Body of pancreas (tissue), 4 donors: ENCODE results near the gene MUS81.

ENCODE experiments used
- POLR2A ChIP-seq, 3 donors: fragments of 450-650 bp; IDR thresholded peaks; one replicate each; pipeline ENCODE4 v1.6.1; 2016; ENCODE audit warnings: antibody characterized with exemption in 3 of 3, mild to moderate bottlenecking in 2 of 3
- TF ChIP-seq, protein P1 (sequence below), 7 experiments: fragments of 450-650 bp in 4 of 7; fragments of 200-600 bp in 3 of 7; sonication (generic) in 3 of 7; IDR thresholded peaks; one replicate each; pipeline ENCODE4 v1.5.1; 2016 to 2019; ENCODE audit warnings: antibody characterized with exemption in 7 of 7

DNA sequence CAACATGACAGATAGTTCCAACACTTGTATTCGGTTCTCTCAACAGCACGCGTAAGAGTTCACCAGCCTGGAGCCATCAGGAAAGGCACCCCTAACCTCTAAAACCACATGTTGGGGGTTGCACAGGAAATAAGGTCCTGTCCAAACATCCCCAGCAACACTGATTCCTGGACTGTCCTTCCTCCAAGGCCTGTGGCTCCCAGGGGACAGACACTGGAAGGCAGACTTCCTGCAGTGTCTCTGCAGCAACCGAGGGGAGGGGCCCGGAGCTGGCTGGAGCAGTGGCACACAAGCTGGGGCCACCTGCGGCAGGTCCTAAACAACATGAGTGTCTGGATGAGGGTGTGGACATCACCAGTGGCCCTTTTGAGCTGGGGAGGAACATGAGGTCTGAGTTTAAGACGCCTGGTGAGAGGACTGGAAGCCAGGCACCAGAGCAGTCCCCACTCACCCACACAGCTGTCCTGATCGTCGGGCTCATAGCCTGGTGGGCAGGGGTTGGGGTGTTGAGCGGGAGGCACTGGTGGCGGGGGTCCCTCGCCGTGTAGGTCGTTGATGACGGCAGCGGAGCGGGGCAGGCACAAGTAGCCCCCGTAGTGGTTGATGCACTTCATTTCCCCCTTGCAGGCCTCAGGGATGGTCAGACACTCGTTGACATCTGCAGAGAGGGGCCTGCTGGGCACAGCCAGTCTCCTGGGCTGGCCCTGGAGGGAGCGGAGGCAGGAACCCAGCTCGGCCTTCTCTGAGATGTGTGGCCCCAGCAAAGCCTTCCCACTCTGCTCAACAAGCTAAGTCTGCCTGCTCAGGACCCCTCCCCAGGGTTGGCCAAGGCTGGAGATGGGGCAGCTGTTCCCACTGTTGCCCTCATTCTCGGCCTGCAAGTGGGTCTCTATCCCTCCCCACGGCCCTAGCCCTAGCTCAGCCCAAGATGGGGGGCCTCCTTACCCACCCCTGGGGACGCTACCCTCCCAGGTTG lies 10.8 kb downstream of the MUS81 start:
- TF ChIP-seq, protein P1, sequence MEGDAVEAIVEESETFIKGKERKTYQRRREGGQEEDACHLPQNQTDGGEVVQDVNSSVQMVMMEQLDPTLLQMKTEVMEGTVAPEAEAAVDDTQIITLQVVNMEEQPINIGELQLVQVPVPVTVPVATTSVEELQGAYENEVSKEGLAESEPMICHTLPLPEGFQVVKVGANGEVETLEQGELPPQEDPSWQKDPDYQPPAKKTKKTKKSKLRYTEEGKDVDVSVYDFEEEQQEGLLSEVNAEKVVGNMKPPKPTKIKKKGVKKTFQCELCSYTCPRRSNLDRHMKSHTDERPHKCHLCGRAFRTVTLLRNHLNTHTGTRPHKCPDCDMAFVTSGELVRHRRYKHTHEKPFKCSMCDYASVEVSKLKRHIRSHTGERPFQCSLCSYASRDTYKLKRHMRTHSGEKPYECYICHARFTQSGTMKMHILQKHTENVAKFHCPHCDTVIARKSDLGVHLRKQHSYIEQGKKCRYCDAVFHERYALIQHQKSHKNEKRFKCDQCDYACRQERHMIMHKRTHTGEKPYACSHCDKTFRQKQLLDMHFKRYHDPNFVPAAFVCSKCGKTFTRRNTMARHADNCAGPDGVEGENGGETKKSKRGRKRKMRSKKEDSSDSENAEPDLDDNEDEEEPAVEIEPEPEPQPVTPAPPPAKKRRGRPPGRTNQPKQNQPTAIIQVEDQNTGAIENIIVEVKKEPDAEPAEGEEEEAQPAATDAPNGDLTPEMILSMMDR (IDR thresholded peaks at IDR 0.05) = no peak
- TF ChIP-seq POLR2A (IDR thresholded peaks at IDR 0.05) = no peak
